NB4 (cell line): ENCODE results near the gene KSR2.

Source experiments
- CTCF ChIP-seq: IDR thresholded peaks from one replicate; pipeline ENCODE4 v1.5.1; 2012; ENCODE audit warnings: low read depth, low read length
- MAX ChIP-seq: IDR thresholded peaks from 2 replicates; pipeline ENCODE4 v1.6.1; 2011; ENCODE audit warnings: low read depth, low read length
- MYC ChIP-seq: IDR thresholded peaks from 2 replicates; pipeline ENCODE4 v1.6.1; 2011; ENCODE audit warnings: low read depth, low read length

- TF ChIP-seq CTCF (no peak), MYC (no peak), MAX (no peak)
These were observed 179.4 kb downstream of the KSR2 start for GRCh38 chr12:117789195-117789912.
